ENCODE data around the gene SCYL1.

Gene SCYL1

GRCh38 chr11:65536412-65537295, 11.8 kb downstream of the SCYL1 start:
- no peak for DNase-seq (ENCODE audit: low read depth)
- TF ChIP-seq CTCF (IDR thresholded peaks at IDR 0.05; ENCODE audit: low read depth, low read length) (no peak), MAX (IDR thresholded peaks at IDR 0.05; ENCODE audit: low read depth, low read length) (no peak), POLR2A (IDR thresholded peaks at IDR 0.05; ENCODE audit: extremely low read depth, insufficient read length) (peak; percentile 2), MYC (IDR thresholded peaks at IDR 0.05; ENCODE audit: low read depth, low read length) (no peak)

GRCh38 chr11:65537296-65537597, 12.4 kb downstream of the SCYL1 start:
- TF ChIP-seq MYC (IDR thresholded peaks at IDR 0.05; ENCODE audit: low read depth, low read length) (no peak), MAX (IDR thresholded peaks at IDR 0.05; ENCODE audit: low read depth, low read length) (no peak), CTCF (IDR thresholded peaks at IDR 0.05; ENCODE audit: low read depth, low read length) (no peak), POLR2A (IDR thresholded peaks at IDR 0.05; ENCODE audit: extremely low read depth, insufficient read length) (no peak)
- DNase-seq (ENCODE audit: low read depth): no peak
- no peak overlapping the region for H3K4me3 ChIP-seq (ENCODE audit: low read depth, low read length)

More at GRCh38 chr11:65536412-65537295, 11.8 kb downstream of the SCYL1 start:
- H3K4me3 ChIP-seq (ENCODE audit: low read depth, low read length): no peak overlapping the region

GRCh38 chr11:65537620-65538231, 12.8 kb downstream of the SCYL1 start:
- DNase-seq (ENCODE audit: low read depth): no peak
- TF ChIP-seq MYC (IDR thresholded peaks at IDR 0.05; ENCODE audit: low read depth, low read length): no peak
- TF ChIP-seq POLR2A (IDR thresholded peaks at IDR 0.05; ENCODE audit: extremely low read depth, insufficient read length): no peak
- TF ChIP-seq CTCF (IDR thresholded peaks at IDR 0.05; ENCODE audit: low read depth, low read length): no peak
- TF ChIP-seq MAX (IDR thresholded peaks at IDR 0.05; ENCODE audit: low read depth, low read length): no peak

GRCh38 chr11:65538232-65538914, 13.5 kb downstream of the SCYL1 start:
- TF ChIP-seq CTCF (IDR thresholded peaks at IDR 0.05; ENCODE audit: low read depth, low read length) (no peak), MYC (IDR thresholded peaks at IDR 0.05; ENCODE audit: low read depth, low read length) (no peak)
- H3K4me3 ChIP-seq (ENCODE audit: low read depth, low read length): no peak overlapping the region
- DNase-seq (ENCODE audit: low read depth): no peak

More at GRCh38 chr11:65537620-65538231, 12.8 kb downstream of the SCYL1 start:
- H3K4me3 ChIP-seq (ENCODE audit: low read depth, low read length): no peak overlapping the region

GRCh38 chr11:65538915-65539743, 14.2 kb downstream of the SCYL1 start:
- TF ChIP-seq POLR2A (IDR thresholded peaks at IDR 0.05; ENCODE audit: extremely low read depth, insufficient read length): no peak
- no peak for TF ChIP-seq MAX (IDR thresholded peaks at IDR 0.05; ENCODE audit: low read depth, low read length)
- TF ChIP-seq CTCF (IDR thresholded peaks at IDR 0.05; ENCODE audit: low read depth, low read length): no peak
- no peak for TF ChIP-seq MYC (IDR thresholded peaks at IDR 0.05; ENCODE audit: low read depth, low read length)
- no peak overlapping the region for H3K4me3 ChIP-seq (ENCODE audit: low read depth, low read length)

More at GRCh38 chr11:65538915-65539743, 14.2 kb downstream of the SCYL1 start:
- DNase-seq (ENCODE audit: low read depth): no peak

All from NB4 (cell line).